ENCODE results near the gene MYO10. TPM values are rescaled to one million over a fixed set of nuclear protein-coding genes. Genes with fewer than 3 reads are reported as not detected.

The MYO10 gene
- total and polyA plus RNA-seq, 2 donors (not counting 3 experiments of a cell fraction or from before 2014, with no cell fraction given) = 36.0 to 148 TPM

DNA sequence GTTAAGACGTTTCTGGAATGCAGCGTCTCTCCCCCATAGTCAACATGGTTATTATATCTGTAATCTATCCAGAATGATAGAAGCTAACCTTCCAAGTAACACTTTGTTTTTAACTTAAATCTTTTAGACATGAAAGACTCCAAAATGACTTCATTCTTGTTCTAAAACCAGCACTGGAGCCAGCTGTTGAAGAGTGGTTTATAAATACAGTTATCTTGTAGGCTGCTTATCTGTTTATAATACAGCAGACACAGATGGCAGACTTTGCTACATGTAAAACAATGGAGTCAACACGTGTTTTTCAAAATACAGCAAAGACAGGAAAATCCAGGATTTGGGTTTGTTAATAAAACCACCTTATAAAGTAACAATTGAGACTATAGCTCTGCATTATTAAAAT is 270.5 kb downstream of the MYO10 start:
- Histone ChIP-seq H3K4me1 (ENCODE audit: control insufficient read depth, extremely low read depth, insufficient read depth, low read length) (peaks cover 5% of the 10 kb centered on the region), H3K9me1 (replicated peaks; ENCODE audit: control insufficient read depth, extremely low read depth, insufficient read depth, low read length) (no peaks in the 10 kb centered on the region), H3K27ac (ENCODE audit: insufficient read depth, low read depth, low read length) (no peak overlapping the region), H3K9ac (replicated peaks; ENCODE audit: extremely low read depth, insufficient read depth, low read length) (no peak overlapping the region), H3K27me3 (ENCODE audit: control insufficient read depth in 2 of 2, insufficient read depth in 2 of 2, low read length in 2 of 2) (no peaks in the 10 kb centered on the region), H4K20me1 (replicated peaks; ENCODE audit: control insufficient read depth, extremely low read depth, insufficient read depth, low read length) (no peaks in the 10 kb centered on the region), H3K9me3 (replicated peaks; ENCODE audit: control insufficient read depth, insufficient read depth, low read length) (no peaks in the 10 kb centered on the region), H2AFZ (ENCODE audit: low read depth, low read length) (no peak overlapping the region), H3K79me2 (ENCODE audit: control insufficient read depth, insufficient read depth, low read length) (peaks cover 2% of the 10 kb centered on the region), H3K36me3 (ENCODE audit: control insufficient read depth in 2 of 2, extremely low read depth in 1 of 2, insufficient read depth in 2 of 2, low read length in 2 of 2) (peaks cover 24 to 31% of the 10 kb centered on the region in 2 experiments), H3K4me2 (ENCODE audit: insufficient read depth, low read length) (no peak overlapping the region), H3K4me3 (replicated peaks in 1 of 3; ENCODE audit: insufficient read depth in 1 of 3, low read depth in 1 of 3, low read length in 3 of 3) (no peak overlapping the region)
- ChIA-PET POLR2A (no interaction called here), CTCF (interaction anchor here (1.0 to 1.1 kb wide), 2 partner anchors 11 to 17 kb away, joined by 3 to 4 read pairs; no protein-coding TSS in a partner anchor)
- FAIRE-seq = no peak
- dilution Hi-C loops (cut with MboI; ENCODE audit: extremely low pct_ligation_motif_present, low sequenced_read_pairs) = no loop called here
- TF ChIP-seq POLR2A (IDR thresholded peaks at IDR 0.05; ENCODE audit: low read depth, low read length) = no peak
- intact Hi-C loops (cut with micrococcal nuclease) = no loop called here
- no peak for DNase-seq (ENCODE audit: low read depth, low spot score)
- BruUV-seq (replicated peaks) = TSS peak; percentile 65

- peaks cover 20 to 29% of the 10 kb centered on the region in 2 experiments for H3K36me3 ChIP-seq (ENCODE audit: control insufficient read depth in 2 of 2, extremely low read depth in 1 of 2, insufficient read depth in 2 of 2, low read length in 2 of 2)
- intact Hi-C loops (cut with micrococcal nuclease) = no loop called here
These were observed 271.7 kb downstream of the MYO10 start for GRCh38 chr5:16664368-16664767.

More at GRCh38 chr5:16664368-16664767, 271.7 kb downstream of the MYO10 start:
- POLR2A ChIA-PET = no interaction called here
- BruUV-seq (replicated peaks) = no TSS peak
- no peaks in the 10 kb centered on the region for H3K27me3 ChIP-seq (ENCODE audit: control insufficient read depth in 2 of 2, insufficient read depth in 2 of 2, low read length in 2 of 2)
- DNase-seq (ENCODE audit: low read depth, low spot score) (no peak), FAIRE-seq (no peak)
- H3K4me1 ChIP-seq (ENCODE audit: control insufficient read depth, extremely low read depth, insufficient read depth, low read length) = no peaks in the 10 kb centered on the region
- H3K4me2 ChIP-seq (ENCODE audit: insufficient read depth, low read length) = no peak overlapping the region
- TF ChIP-seq MAX (IDR thresholded peaks at IDR 0.05; ENCODE audit: insufficient read depth, insufficient read length) (no peak), MYC (IDR thresholded peaks at IDR 0.05; ENCODE audit: low read depth, low read length) (no peak), EZH2 (IDR thresholded peaks at IDR 0.05; ENCODE audit: borderline replicate concordance, low read depth, low read length, severe bottlenecking) (no peak), GATA2 (IDR thresholded peaks at IDR 0.05; ENCODE audit: insufficient read depth, insufficient read length, low read depth, low read length) (no peak)
- TF ChIP-seq, protein P1, sequence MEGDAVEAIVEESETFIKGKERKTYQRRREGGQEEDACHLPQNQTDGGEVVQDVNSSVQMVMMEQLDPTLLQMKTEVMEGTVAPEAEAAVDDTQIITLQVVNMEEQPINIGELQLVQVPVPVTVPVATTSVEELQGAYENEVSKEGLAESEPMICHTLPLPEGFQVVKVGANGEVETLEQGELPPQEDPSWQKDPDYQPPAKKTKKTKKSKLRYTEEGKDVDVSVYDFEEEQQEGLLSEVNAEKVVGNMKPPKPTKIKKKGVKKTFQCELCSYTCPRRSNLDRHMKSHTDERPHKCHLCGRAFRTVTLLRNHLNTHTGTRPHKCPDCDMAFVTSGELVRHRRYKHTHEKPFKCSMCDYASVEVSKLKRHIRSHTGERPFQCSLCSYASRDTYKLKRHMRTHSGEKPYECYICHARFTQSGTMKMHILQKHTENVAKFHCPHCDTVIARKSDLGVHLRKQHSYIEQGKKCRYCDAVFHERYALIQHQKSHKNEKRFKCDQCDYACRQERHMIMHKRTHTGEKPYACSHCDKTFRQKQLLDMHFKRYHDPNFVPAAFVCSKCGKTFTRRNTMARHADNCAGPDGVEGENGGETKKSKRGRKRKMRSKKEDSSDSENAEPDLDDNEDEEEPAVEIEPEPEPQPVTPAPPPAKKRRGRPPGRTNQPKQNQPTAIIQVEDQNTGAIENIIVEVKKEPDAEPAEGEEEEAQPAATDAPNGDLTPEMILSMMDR (IDR thresholded peaks at IDR 0.05; ENCODE audit: extremely low read depth in 1 of 2, insufficient read depth in 1 of 2, low read depth in 1 of 2, low read length in 2 of 2) = no peak
- no peaks in the 10 kb centered on the region for H4K20me1 ChIP-seq (replicated peaks; ENCODE audit: control insufficient read depth, extremely low read depth, insufficient read depth, low read length)
- dilution Hi-C loops (cut with MboI; ENCODE audit: extremely low pct_ligation_motif_present, low sequenced_read_pairs) = no loop called here
- H3K79me2 ChIP-seq (ENCODE audit: control insufficient read depth, insufficient read depth, low read length) = peaks cover 2% of the 10 kb centered on the region
- CTCF ChIA-PET = no interaction called here
- H2AFZ ChIP-seq (ENCODE audit: low read depth, low read length) = no peak overlapping the region
- no peak overlapping the region for H3K9ac ChIP-seq (replicated peaks; ENCODE audit: extremely low read depth, insufficient read depth, low read length)
- H3K9me3 ChIP-seq (replicated peaks; ENCODE audit: control insufficient read depth, insufficient read depth, low read length) = no peaks in the 10 kb centered on the region
- no peak overlapping the region for H3K27ac ChIP-seq (ENCODE audit: insufficient read depth, low read depth, low read length)
- no peak overlapping the region for H3K4me3 ChIP-seq (replicated peaks in 1 of 3; ENCODE audit: insufficient read depth in 1 of 3, low read depth in 1 of 3, low read length in 3 of 3)
- no peaks in the 10 kb centered on the region for H3K9me1 ChIP-seq (replicated peaks; ENCODE audit: control insufficient read depth, extremely low read depth, insufficient read depth, low read length)
